Colonic mucosa (tissue), 4 donors: ENCODE measurements around the gene ARF1. TPM values are rescaled to one million over a fixed set of nuclear protein-coding genes. Genes with fewer than 3 reads are reported as not detected.

Experiments used
- DNase-seq: peaks from one replicate; pipeline ENCODE4 v3.0.0-alpha.2; 2020
- H3K27ac ChIP-seq: fragments of 200-600 bp; one replicate; pipeline ENCODE4 v1.8.0; 2021
- H3K27me3 ChIP-seq: fragments of 200-600 bp; one replicate; pipeline ENCODE4 v1.8.0; 2021
- H3K36me3 ChIP-seq: fragments of 200-600 bp; one replicate; pipeline ENCODE4 v1.8.0; 2021
- H3K4me1 ChIP-seq: fragments of 200-600 bp; one replicate; pipeline ENCODE4 v1.8.0; 2021; ENCODE audit warnings: mild to moderate bottlenecking
- H3K4me3 ChIP-seq: fragments of 200-600 bp; one replicate; pipeline ENCODE4 v1.8.0; 2021
- H3K9ac ChIP-seq, 2 donors: one replicate each; pipeline ENCODE4 v1.7.0; 2013; ENCODE audit warnings: control low read depth in 2 of 2, low read depth in 2 of 2, low read length in 2 of 2
- H3K9me3 ChIP-seq: fragments of 200-600 bp; one replicate; pipeline ENCODE4 v1.8.0; 2021
- CTCF ChIP-seq: fragments of 200-600 bp; IDR thresholded peaks from one replicate; pipeline ENCODE4 v1.8.0; 2022; ENCODE audit warnings: antibody characterized with exemption, mild to moderate bottlenecking
- intact Hi-C: fragments of 100-400 bp; cut with DNase I; formaldehyde crosslinking; loops from one replicate; pipeline ENCODE4 v1.14.1; 2022
- total RNA-seq, 2 donors: library from RNA; stranded (reverse); fragmentation: NEBNext Ultra II Directional in 1 of 2; extraction: Animal tissue kit (Norgen Biotek cat#: 25700) in 1 of 2; gene quantifications; one replicate each; pipeline ENCODE4 v1.2.1, GENCODE V29; 2021
- donor health status: healthy.
- donor health status: DM: no; HTN: no; CAD: no.
- donor health status: DM: no; HTN: no; CAD: no.

The ARF1 gene
- total RNA-seq, 2 donors from 2014 or later, result 522 to 586 TPM

- no peak for TF ChIP-seq CTCF
- no peak for DNase-seq
- Histone ChIP-seq H3K4me1 (peaks cover 5% of the 10 kb centered on the region), H3K9ac (no peak overlapping the region), H3K27ac (no peak overlapping the region), H3K4me3 (no peak overlapping the region), H3K27me3 (no peaks in the 10 kb centered on the region), H3K36me3 (no peaks in the 10 kb centered on the region), H3K9me3 (no peaks in the 10 kb centered on the region)
- intact Hi-C loops, result no loop called here
Observed at GRCh38 chr1:228136901-228137300, 54.4 kb downstream of the ARF1 start.

GRCh38 chr1:228139406-228139930 lies 57.0 kb downstream of the ARF1 start:
- H3K4me1 ChIP-seq, result peaks cover 15% of the 10 kb centered on the region
- H3K9me3 ChIP-seq, result no peaks in the 10 kb centered on the region
- H3K4me3 ChIP-seq, result peak overlapping the region; percentile 73
- peak overlapping the region in 1 of 2 donors; percentile 6 for H3K9ac ChIP-seq
- no peaks in the 10 kb centered on the region for H3K27me3 ChIP-seq
- TF ChIP-seq CTCF, result no peak
- H3K27ac ChIP-seq, result peak overlapping the region; percentile 95
- intact Hi-C loops, result no loop called here
- no peak for DNase-seq
- no peaks in the 10 kb centered on the region for H3K36me3 ChIP-seq

GRCh38 chr1:228139931-228140723 lies 57.6 kb downstream of the ARF1 start, which contains the start of gene GUK1:
TSS of gene GUK1 (plus strand) at chr1:228140279. CDS start at chr1:228140303, 24 bp downstream.
- Histone ChIP-seq H3K9ac (peak within 1 kb of the TSS; percentile 93 to 95), H3K4me1 (peaks cover 15% of the 10 kb centered on the region), H3K27ac (peak within 1 kb of the TSS; percentile 95), H3K36me3 (no peaks in the 10 kb centered on the region), H3K9me3 (no peaks in the 10 kb centered on the region), H3K4me3 (peak within 1 kb of the TSS; percentile 73), H3K27me3 (no peaks in the 10 kb centered on the region)
- intact Hi-C loops, result no loop called here
- no peak for TF ChIP-seq CTCF
- DNase-seq, result peak; percentile 100

- Histone ChIP-seq H3K4me3 (peak overlapping the region; percentile 73), H3K9ac (peak overlapping the region; percentile 93 to 95), H3K27ac (peak overlapping the region; percentile 95), H3K36me3 (no peaks in the 10 kb centered on the region), H3K9me3 (no peaks in the 10 kb centered on the region), H3K4me1 (peaks cover 15% of the 10 kb centered on the region), H3K27me3 (no peaks in the 10 kb centered on the region)
- TF ChIP-seq CTCF, result no peak
- no peak for DNase-seq
- intact Hi-C loops, result no loop called here
Observed at GRCh38 chr1:228140724-228141225, 58.3 kb downstream of the ARF1 start.

- TF ChIP-seq CTCF, result no peak
- Histone ChIP-seq H3K27me3 (no peaks in the 10 kb centered on the region), H3K9me3 (no peaks in the 10 kb centered on the region), H3K27ac (peak overlapping the region; percentile 95), H3K36me3 (no peaks in the 10 kb centered on the region), H3K4me1 (peaks cover 15% of the 10 kb centered on the region), H3K4me3 (peak overlapping the region; percentile 73), H3K9ac (peak overlapping the region; percentile 93 to 95)
- DNase-seq, result peak; percentile 52
- intact Hi-C loops, result no loop called here
Observed at GRCh38 chr1:228141226-228142044, 58.9 kb downstream of the ARF1 start.
